SK-N-SH (cell line): ENCODE results near the gene HELQ.

Experiments
- FOXM1 ChIP-seq: IDR thresholded peaks from 2 replicates; pipeline ENCODE4 v1.4.0; 2012; ENCODE audit warnings: low read depth, mild to moderate bottlenecking
- YY1 ChIP-seq: IDR thresholded peaks from 2 replicates; pipeline ENCODE4 v1.4.0; 2012; ENCODE audit warnings: low read depth, mild to moderate bottlenecking
- TF ChIP-seq, protein P1 (sequence below): IDR thresholded peaks from 2 replicates; pipeline ENCODE4 v1.6.1; 2012; ENCODE audit warnings: mild to moderate bottlenecking, low read depth, low read length, moderate library complexity
- TF ChIP-seq, protein P2 (sequence below): fragments of 200-600 bp; sonication (generic); IDR thresholded peaks from 2 replicates; pipeline ENCODE4 v1.6.1; 2017; ENCODE audit warnings: antibody characterized with exemption, mild to moderate bottlenecking, moderate library complexity

- TF ChIP-seq, protein P1, sequence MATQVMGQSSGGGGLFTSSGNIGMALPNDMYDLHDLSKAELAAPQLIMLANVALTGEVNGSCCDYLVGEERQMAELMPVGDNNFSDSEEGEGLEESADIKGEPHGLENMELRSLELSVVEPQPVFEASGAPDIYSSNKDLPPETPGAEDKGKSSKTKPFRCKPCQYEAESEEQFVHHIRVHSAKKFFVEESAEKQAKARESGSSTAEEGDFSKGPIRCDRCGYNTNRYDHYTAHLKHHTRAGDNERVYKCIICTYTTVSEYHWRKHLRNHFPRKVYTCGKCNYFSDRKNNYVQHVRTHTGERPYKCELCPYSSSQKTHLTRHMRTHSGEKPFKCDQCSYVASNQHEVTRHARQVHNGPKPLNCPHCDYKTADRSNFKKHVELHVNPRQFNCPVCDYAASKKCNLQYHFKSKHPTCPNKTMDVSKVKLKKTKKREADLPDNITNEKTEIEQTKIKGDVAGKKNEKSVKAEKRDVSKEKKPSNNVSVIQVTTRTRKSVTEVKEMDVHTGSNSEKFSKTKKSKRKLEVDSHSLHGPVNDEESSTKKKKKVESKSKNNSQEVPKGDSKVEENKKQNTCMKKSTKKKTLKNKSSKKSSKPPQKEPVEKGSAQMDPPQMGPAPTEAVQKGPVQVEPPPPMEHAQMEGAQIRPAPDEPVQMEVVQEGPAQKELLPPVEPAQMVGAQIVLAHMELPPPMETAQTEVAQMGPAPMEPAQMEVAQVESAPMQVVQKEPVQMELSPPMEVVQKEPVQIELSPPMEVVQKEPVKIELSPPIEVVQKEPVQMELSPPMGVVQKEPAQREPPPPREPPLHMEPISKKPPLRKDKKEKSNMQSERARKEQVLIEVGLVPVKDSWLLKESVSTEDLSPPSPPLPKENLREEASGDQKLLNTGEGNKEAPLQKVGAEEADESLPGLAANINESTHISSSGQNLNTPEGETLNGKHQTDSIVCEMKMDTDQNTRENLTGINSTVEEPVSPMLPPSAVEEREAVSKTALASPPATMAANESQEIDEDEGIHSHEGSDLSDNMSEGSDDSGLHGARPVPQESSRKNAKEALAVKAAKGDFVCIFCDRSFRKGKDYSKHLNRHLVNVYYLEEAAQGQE = no peak
- no peak for TF ChIP-seq YY1
- no peak for TF ChIP-seq FOXM1
- TF ChIP-seq, protein P2, sequence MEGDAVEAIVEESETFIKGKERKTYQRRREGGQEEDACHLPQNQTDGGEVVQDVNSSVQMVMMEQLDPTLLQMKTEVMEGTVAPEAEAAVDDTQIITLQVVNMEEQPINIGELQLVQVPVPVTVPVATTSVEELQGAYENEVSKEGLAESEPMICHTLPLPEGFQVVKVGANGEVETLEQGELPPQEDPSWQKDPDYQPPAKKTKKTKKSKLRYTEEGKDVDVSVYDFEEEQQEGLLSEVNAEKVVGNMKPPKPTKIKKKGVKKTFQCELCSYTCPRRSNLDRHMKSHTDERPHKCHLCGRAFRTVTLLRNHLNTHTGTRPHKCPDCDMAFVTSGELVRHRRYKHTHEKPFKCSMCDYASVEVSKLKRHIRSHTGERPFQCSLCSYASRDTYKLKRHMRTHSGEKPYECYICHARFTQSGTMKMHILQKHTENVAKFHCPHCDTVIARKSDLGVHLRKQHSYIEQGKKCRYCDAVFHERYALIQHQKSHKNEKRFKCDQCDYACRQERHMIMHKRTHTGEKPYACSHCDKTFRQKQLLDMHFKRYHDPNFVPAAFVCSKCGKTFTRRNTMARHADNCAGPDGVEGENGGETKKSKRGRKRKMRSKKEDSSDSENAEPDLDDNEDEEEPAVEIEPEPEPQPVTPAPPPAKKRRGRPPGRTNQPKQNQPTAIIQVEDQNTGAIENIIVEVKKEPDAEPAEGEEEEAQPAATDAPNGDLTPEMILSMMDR = no peak
Observed at GRCh38 chr4:83408908-83409307, 46.7 kb downstream of the HELQ start.
